ENCODE measurements around the gene MEIOSIN.

GRCh38 chr19:45729800-45730290 lies 3.4 kb upstream of the MEIOSIN start:
- TF ChIP-seq RAD21 (IDR thresholded peaks at IDR 0.05) (no peak), CTCF (IDR thresholded peaks at IDR 0.05; ENCODE audit: low read depth, low read length, missing input control) (no peak)
